ENCODE measurements around the gene STK10.

The STK10 gene

DNA sequence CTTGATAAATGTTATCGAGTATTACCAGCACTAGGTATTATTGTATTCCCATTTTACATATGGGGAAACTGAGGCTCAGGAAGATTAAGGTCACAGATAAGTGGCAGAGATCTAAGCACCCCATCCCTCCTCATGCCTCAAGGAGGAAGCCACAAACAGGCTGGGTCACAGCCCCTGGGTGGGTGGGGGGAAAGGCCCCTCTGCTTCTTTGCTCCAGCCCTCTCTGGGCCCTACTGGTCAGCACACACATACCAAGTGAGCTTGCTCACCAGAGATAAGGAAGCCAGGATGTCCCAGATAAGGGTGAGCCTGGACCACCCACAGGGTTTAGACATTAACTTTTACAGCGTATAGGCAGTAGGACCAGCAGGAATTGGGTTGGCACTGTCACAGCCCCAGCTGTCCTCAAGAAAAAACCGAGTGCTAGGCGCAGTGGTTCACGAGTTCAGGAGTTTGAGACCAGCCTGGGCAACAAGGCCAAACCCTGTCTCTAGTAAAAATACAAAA is 45.3 kb downstream of the STK10 start:
- Histone ChIP-seq H3K27me3 (ENCODE audit: insufficient read depth, low read length, poor library complexity) (no peaks in the 10 kb centered on the region), H3K4me2 (ENCODE audit: insufficient read depth, low read length) (no peak overlapping the region), H2AFZ (ENCODE audit: low read depth, low read length) (no peak overlapping the region), H3K9ac (ENCODE audit: low read depth, low read length) (no peak overlapping the region), H4K20me1 (ENCODE audit: insufficient read depth, low read length) (peaks cover 23% of the 10 kb centered on the region), H3K79me2 (ENCODE audit: insufficient read depth, low read length) (peaks cover 16% of the 10 kb centered on the region), H3K27ac (ENCODE audit: low read length) (no peak overlapping the region), H3K4me1 (ENCODE audit: insufficient read depth, low read length) (no peaks in the 10 kb centered on the region), H3K4me3 (ENCODE audit: low read depth in 1 of 2, low read length in 2 of 2) (no peak overlapping the region), H3K36me3 (ENCODE audit: insufficient read depth, low read length) (peaks cover 10% of the 10 kb centered on the region), H3K9me3 (ENCODE audit: insufficient read depth, low read length, severe bottlenecking) (no peaks in the 10 kb centered on the region)
- ATAC-seq (ENCODE audit: insufficient read depth, low read depth) (no peak), DNase-seq (no peak)
- TF ChIP-seq, protein P1, sequence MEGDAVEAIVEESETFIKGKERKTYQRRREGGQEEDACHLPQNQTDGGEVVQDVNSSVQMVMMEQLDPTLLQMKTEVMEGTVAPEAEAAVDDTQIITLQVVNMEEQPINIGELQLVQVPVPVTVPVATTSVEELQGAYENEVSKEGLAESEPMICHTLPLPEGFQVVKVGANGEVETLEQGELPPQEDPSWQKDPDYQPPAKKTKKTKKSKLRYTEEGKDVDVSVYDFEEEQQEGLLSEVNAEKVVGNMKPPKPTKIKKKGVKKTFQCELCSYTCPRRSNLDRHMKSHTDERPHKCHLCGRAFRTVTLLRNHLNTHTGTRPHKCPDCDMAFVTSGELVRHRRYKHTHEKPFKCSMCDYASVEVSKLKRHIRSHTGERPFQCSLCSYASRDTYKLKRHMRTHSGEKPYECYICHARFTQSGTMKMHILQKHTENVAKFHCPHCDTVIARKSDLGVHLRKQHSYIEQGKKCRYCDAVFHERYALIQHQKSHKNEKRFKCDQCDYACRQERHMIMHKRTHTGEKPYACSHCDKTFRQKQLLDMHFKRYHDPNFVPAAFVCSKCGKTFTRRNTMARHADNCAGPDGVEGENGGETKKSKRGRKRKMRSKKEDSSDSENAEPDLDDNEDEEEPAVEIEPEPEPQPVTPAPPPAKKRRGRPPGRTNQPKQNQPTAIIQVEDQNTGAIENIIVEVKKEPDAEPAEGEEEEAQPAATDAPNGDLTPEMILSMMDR (IDR thresholded peaks at IDR 0.05; ENCODE audit: borderline replicate concordance, extremely low read depth, low read length, poor library complexity, severe bottlenecking), result no peak
- TF ChIP-seq EZH2 (IDR thresholded peaks at IDR 0.05; ENCODE audit: borderline replicate concordance, low read depth, low read length, severe bottlenecking), result no peak

- Histone ChIP-seq H4K20me1 (ENCODE audit: insufficient read depth, low read length) (peaks cover 23% of the 10 kb centered on the region), H3K27me3 (ENCODE audit: insufficient read depth, low read length, poor library complexity) (no peaks in the 10 kb centered on the region), H3K79me2 (ENCODE audit: insufficient read depth, low read length) (peaks cover 20% of the 10 kb centered on the region), H3K27ac (ENCODE audit: low read length) (no peak overlapping the region), H2AFZ (ENCODE audit: low read depth, low read length) (no peak overlapping the region), H3K36me3 (ENCODE audit: insufficient read depth, low read length) (peaks cover 7% of the 10 kb centered on the region; the same call in 1 of the 2 replicates), H3K4me2 (ENCODE audit: insufficient read depth, low read length) (no peak overlapping the region), H3K9me3 (ENCODE audit: insufficient read depth, low read length, severe bottlenecking) (no peaks in the 10 kb centered on the region), H3K9ac (ENCODE audit: low read depth, low read length) (no peak overlapping the region), H3K4me1 (ENCODE audit: insufficient read depth, low read length) (no peaks in the 10 kb centered on the region), H3K4me3 (ENCODE audit: low read depth in 1 of 2, low read length in 2 of 2) (no peak overlapping the region)
- DNase-seq (no peak), ATAC-seq (ENCODE audit: insufficient read depth, low read depth) (no peak)
- TF ChIP-seq, protein P1 (IDR thresholded peaks at IDR 0.05; ENCODE audit: borderline replicate concordance, extremely low read depth, low read length, poor library complexity, severe bottlenecking), result no peak
- no peak for TF ChIP-seq EZH2 (IDR thresholded peaks at IDR 0.05; ENCODE audit: borderline replicate concordance, low read depth, low read length, severe bottlenecking)
Observed at GRCh38 chr5:172141949-172142319, 46.1 kb downstream of the STK10 start.

DNA sequence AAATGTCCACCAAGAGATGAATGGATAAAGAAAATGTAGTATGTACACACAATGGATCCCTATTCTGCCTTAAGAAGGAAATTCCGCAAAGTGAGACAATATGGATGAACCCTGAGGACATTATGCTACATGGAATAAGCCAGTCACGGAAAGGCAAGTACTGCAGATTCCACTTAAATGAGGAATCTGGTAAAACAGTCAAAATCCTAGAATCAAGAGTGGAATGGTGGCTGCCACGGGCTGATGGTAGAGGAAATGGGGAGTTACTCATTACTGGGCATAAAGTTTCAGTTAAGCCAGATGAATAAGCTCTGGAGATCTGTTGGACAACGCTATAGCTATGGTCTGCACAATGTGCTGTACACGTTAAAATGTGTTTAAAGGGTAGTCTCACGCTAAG is 47.2 kb downstream of the STK10 start:
- Histone ChIP-seq H2AFZ (ENCODE audit: low read depth, low read length) (no peak overlapping the region), H3K4me3 (ENCODE audit: low read depth in 1 of 2, low read length in 2 of 2) (no peak overlapping the region), H3K4me2 (ENCODE audit: insufficient read depth, low read length) (no peak overlapping the region), H3K4me1 (ENCODE audit: insufficient read depth, low read length) (no peaks in the 10 kb centered on the region), H3K27me3 (ENCODE audit: insufficient read depth, low read length, poor library complexity) (no peaks in the 10 kb centered on the region), H3K9me3 (ENCODE audit: insufficient read depth, low read length, severe bottlenecking) (no peaks in the 10 kb centered on the region), H3K9ac (ENCODE audit: low read depth, low read length) (no peak overlapping the region), H3K79me2 (ENCODE audit: insufficient read depth, low read length) (peaks cover 20% of the 10 kb centered on the region), H3K27ac (ENCODE audit: low read length) (no peak overlapping the region), H4K20me1 (ENCODE audit: insufficient read depth, low read length) (peaks cover 13% of the 10 kb centered on the region), H3K36me3 (ENCODE audit: insufficient read depth, low read length) (no peaks in the 10 kb centered on the region; the same call in 1 of the 2 replicates)
- ATAC-seq (ENCODE audit: insufficient read depth, low read depth) (no peak), DNase-seq (no peak)
- TF ChIP-seq EZH2 (IDR thresholded peaks at IDR 0.05; ENCODE audit: borderline replicate concordance, low read depth, low read length, severe bottlenecking), result no peak
- TF ChIP-seq, protein P1 (IDR thresholded peaks at IDR 0.05; ENCODE audit: borderline replicate concordance, extremely low read depth, low read length, poor library complexity, severe bottlenecking), result no peak
